ENCODE data around the gene RIPPLY1.
A peak's percentile ranks its signal among the peaks of the same experiment; 100 is the strongest.
"Not testable (repeated sequence)": the region's sequence is repeated elsewhere in the genome, so short reads cannot be mapped to it uniquely, and the experiment has no call there.

Gene RIPPLY1

DNA sequence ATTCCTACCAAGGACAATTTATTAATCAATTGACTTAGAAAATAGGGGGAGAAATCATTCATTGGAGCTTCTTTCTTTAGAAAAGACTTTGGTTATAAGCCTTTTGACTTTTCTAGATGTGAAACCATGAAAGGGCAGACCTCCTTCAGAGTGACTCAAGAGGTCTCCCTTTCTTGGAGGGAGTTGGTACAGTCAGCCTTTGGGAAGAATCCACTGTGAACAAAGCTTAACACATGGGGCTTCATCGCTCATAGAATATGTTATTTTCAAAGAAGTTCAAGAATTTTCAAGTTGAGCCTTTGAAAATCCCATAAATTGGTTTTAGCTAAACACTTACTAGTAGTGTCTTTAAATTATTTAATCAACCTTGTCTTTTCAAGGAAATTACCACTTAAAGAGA lies 28.0 kb downstream of the RIPPLY1 start:
- Histone ChIP-seq H3K27me3 (no peaks in the 10 kb centered on the region), H3K27ac (no peak overlapping the region), H3K36me3 (peaks cover 0 to 5% (median 0%) of the 10 kb centered on the region in 3 donors), H3K4me3 (no peak overlapping the region), H3K4me1 (no peaks in the 10 kb centered on the region), H3K9me3 (no peaks in the 10 kb centered on the region)
- intact Hi-C loops (cut with DNase I; ENCODE audit: low total_unique reads): no loop called here
- DNase-seq: no peak
- TF ChIP-seq, protein P1, sequence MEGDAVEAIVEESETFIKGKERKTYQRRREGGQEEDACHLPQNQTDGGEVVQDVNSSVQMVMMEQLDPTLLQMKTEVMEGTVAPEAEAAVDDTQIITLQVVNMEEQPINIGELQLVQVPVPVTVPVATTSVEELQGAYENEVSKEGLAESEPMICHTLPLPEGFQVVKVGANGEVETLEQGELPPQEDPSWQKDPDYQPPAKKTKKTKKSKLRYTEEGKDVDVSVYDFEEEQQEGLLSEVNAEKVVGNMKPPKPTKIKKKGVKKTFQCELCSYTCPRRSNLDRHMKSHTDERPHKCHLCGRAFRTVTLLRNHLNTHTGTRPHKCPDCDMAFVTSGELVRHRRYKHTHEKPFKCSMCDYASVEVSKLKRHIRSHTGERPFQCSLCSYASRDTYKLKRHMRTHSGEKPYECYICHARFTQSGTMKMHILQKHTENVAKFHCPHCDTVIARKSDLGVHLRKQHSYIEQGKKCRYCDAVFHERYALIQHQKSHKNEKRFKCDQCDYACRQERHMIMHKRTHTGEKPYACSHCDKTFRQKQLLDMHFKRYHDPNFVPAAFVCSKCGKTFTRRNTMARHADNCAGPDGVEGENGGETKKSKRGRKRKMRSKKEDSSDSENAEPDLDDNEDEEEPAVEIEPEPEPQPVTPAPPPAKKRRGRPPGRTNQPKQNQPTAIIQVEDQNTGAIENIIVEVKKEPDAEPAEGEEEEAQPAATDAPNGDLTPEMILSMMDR (IDR thresholded peaks at IDR 0.05): no peak

DNA sequence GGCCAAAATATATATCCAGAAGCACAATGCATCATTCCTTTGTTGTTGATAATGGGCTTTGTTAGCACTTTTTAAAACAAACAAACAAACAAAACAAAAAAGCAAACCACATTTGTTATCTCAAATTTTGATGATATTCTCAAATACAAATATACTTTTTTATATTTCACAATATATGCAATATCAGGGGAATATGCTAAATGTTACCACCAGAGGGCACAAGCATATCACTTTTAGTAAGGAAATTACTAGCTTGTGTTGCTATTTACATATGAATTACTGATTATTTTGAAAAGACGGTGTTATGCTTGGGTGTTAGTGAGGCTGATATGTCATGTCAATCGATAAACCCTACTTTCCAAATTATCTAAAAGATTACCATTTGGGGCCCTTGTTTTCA lies 29.1 kb downstream of the RIPPLY1 start:
- DNase-seq: no peak
- Histone ChIP-seq H3K4me3 (no peak overlapping the region), H3K27me3 (no peaks in the 10 kb centered on the region), H3K4me1 (no peaks in the 10 kb centered on the region), H3K27ac (no peak overlapping the region), H3K9me3 (no peaks in the 10 kb centered on the region), H3K36me3 (peaks cover 0 to 5% (median 0%) of the 10 kb centered on the region in 3 donors)
- intact Hi-C loops (cut with DNase I; ENCODE audit: low total_unique reads): no loop called here
- TF ChIP-seq, protein P1 (IDR thresholded peaks at IDR 0.05): peak; percentile 16 to 29

DNA sequence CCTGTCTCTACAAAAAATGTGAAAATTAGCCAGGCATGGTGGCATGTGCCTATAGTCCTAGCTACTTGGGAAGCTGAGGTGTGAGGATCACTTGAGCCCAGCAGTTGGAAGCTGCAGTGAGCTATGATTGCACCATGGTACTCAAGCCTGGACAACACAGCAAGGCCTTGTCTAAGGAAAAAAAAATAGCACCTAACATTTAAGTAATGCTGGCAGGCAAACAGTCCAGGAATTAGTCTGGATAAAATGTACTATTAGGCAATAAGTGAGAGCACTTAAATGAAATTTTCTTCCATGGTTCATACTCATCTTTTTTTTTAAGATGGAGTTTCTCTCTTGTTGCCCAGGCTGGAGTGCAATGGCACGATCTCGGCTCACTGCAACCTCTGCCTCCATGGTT lies 30.3 kb downstream of the RIPPLY1 start:
- DNase-seq; H3K27ac ChIP-seq; H3K27me3 ChIP-seq; H3K4me3 ChIP-seq; H3K9me3 ChIP-seq; H3K4me1 ChIP-seq; H3K36me3 ChIP-seq; intact Hi-C loops (cut with DNase I; ENCODE audit: low total_unique reads): not testable (repeated sequence)

DNA sequence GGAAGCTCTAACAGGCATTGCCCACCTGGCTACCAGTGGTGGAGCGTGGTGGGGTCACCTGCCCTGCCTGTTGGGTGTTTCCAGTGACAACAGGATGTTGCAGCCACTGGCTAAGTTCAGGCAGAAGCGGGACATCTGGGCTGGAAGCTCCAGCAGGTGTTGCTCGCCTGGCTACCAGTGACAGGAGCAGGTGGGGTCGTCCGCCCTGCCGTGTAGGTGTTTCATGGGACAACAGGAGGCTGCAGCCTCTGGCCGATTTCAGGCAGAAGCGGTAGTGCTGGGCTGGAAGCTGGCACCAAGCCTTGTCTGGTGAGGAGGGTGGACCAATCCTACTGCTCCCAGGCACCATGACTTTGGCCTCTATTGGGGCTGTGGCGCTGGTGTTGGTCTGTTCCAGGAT lies 39.4 kb downstream of the RIPPLY1 start:
- no peak overlapping the region for H3K4me3 ChIP-seq
- peaks cover 0 to 12% (median 7%) of the 10 kb centered on the region in 3 donors for H3K9me3 ChIP-seq
- H3K27me3 ChIP-seq: no peaks in the 10 kb centered on the region
- no peaks in the 10 kb centered on the region for H3K4me1 ChIP-seq
- no peaks in the 10 kb centered on the region for H3K36me3 ChIP-seq
- no peak for DNase-seq
- H3K27ac ChIP-seq: no peak overlapping the region
- TF ChIP-seq, protein P1 (IDR thresholded peaks at IDR 0.05): no peak
- intact Hi-C loops (cut with DNase I; ENCODE audit: low total_unique reads): no loop called here

DNA sequence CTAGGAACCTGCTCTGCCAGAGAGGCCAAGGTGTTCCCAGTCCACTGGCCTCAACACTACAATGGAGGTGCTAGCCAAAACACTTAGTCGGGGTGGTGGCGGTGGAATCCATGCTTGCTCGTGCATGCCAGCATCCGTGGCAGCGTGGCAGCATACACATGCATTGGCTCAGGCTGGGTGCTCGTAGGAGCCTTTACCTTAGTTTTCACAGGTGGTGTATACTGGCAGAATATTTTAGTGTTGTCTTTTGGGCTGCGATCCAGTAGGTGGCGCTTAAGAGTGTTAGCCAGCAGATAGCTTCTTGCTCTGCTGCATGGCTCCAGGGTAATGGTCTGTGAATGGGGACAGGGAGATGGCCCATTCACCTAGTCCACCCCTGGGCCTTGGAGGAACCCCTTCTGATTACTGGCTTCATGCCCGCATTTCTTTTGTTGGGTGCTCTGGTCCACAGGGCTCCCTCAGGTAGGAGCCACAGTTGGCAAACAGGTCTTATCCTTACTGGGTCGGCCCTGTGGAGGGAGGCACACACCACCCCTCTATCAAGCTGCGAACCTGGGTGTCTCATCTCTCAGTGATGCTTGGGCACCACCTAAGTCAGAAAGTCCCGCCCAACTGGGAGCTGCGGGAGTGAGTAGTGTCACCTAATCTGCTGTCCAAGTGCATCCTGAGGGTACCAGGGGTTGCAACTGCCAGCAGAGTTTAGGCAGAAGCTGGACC lies 40.0 kb downstream of the RIPPLY1 start:
- Histone ChIP-seq H3K36me3 (no peaks in the 10 kb centered on the region), H3K4me3 (no peak overlapping the region), H3K27ac (no peak overlapping the region), H3K4me1 (no peaks in the 10 kb centered on the region), H3K9me3 (peaks cover 0 to 12% (median 7%) of the 10 kb centered on the region in 3 donors), H3K27me3 (no peaks in the 10 kb centered on the region)
- no peak for DNase-seq
- TF ChIP-seq, protein P1 (IDR thresholded peaks at IDR 0.05): no peak
- intact Hi-C loops (cut with DNase I; ENCODE audit: low total_unique reads): no loop called here
